GM19193 (cell line): ENCODE data around the gene FCHO1.

Experiments
- POLR2A ChIP-seq: IDR thresholded peaks from 4 replicates; pipeline ENCODE4 v1.6.1; 2011; ENCODE audit not compliant: insufficient read depth, insufficient read length; ENCODE audit errors: extremely low read depth

FCHO1 gene

GRCh38 chr19:17836530-17836929, 85.3 kb downstream of the FCHO1 start:
- no peak for TF ChIP-seq POLR2A

- TF ChIP-seq POLR2A = no peak
These were observed 86.7 kb downstream of the FCHO1 start for GRCh38 chr19:17837972-17838371.
